H1 (cell line): ENCODE data around the gene PCCA. TPM values are rescaled to one million over a fixed set of nuclear protein-coding genes. Genes with fewer than 3 reads are reported as not detected.

Source experiments
- CTCF ChIA-PET: fragments of 300-600 bp; sonication (Branson Sonifier 250); formaldehyde crosslinking; loops from one replicate; lab custom pipeline; 2021; ENCODE audit not compliant: partially characterized antibody; lab: Charles Lee
- POLR2A ChIA-PET: fragments of 300-600 bp; sonication (Branson Sonifier 250); formaldehyde crosslinking; loops from one replicate; lab custom pipeline; 2021; ENCODE audit warnings: inconsistent platforms; ENCODE audit not compliant: partially characterized antibody; lab: Charles Lee
- DNase-seq, 2 experiments: peaks; one replicate each; pipeline versions ENCODE4 v3.0.0 to v3.0.0-alpha.2; 2010 to 2022; ENCODE audit warnings: low spot score in 2 of 2, low read depth in 1 of 2, mixed read lengths in 1 of 2
- FAIRE-seq: peaks from 2 replicates; lab custom pipeline; 2011; peaks lifted over from hg19 to GRCh38; lab: Jason Lieb, UNC
- H2AFZ ChIP-seq: 2 replicates; pipeline ENCODE4 v1.8.1; 2012; ENCODE audit warnings: low read length, inconsistent platforms
- H2AK5ac ChIP-seq: 2 replicates; pipeline ENCODE4 v1.6.1; 2013; ENCODE audit warnings: low read depth, low read length
- H2BK120ac ChIP-seq: replicated peaks from 2 replicates; pipeline ENCODE3; 2013; ENCODE audit warnings: low read depth, low read length, inconsistent platforms
- H2BK12ac ChIP-seq: 2 replicates; pipeline ENCODE4 v1.6.1; 2013; ENCODE audit warnings: low read depth, low read length
- H2BK15ac ChIP-seq: 2 replicates; pipeline ENCODE4 v1.6.1; 2013; ENCODE audit warnings: low read length
- H2BK20ac ChIP-seq: 2 replicates; pipeline ENCODE4 v1.6.1; 2013; ENCODE audit warnings: low read length
- H2BK5ac ChIP-seq: 2 replicates; pipeline ENCODE4 v1.6.1; 2013; ENCODE audit warnings: low read depth, low read length
- H3K14ac ChIP-seq: 2 replicates; pipeline ENCODE4 v1.6.1; 2013; ENCODE audit warnings: inconsistent platforms; ENCODE audit not compliant: insufficient read length
- H3K18ac ChIP-seq: 2 replicates; pipeline ENCODE4 v1.6.1; 2013; ENCODE audit warnings: low read length; ENCODE audit errors: extremely low read depth
- H3K23ac ChIP-seq: 2 replicates; pipeline ENCODE4 v1.6.1; 2013; ENCODE audit warnings: inconsistent platforms; ENCODE audit not compliant: insufficient read length
- H3K23me2 ChIP-seq: 2 replicates; pipeline ENCODE4 v1.6.1; 2013; ENCODE audit warnings: low read depth, low read length
- H3K27ac ChIP-seq: 2 replicates; pipeline ENCODE4 v1.6.1; 2011; ENCODE audit warnings: low read depth, low read length, inconsistent platforms
- H3K27me3 ChIP-seq, 4 experiments: replicated peaks in 1 of 4; 1 replicate in 1 of 4; 2 replicates in 3 of 4; pipeline versions ENCODE4 v1.6.1 to v1.8.1; 2011 to 2013; ENCODE audit warnings: low read length in 3 of 4, mild to moderate bottlenecking in 3 of 4, inconsistent platforms in 2 of 4, mixed read lengths in 2 of 4, moderate library complexity in 1 of 4; ENCODE audit not compliant: control insufficient read depth in 3 of 4, insufficient read depth in 3 of 4; ENCODE audit errors: extremely low read depth in 1 of 4
- H3K36me3 ChIP-seq, 4 experiments: 2 replicates each; pipeline versions ENCODE4 v1.6.1 to v1.8.1; 2011 to 2013; ENCODE audit warnings: mild to moderate bottlenecking in 4 of 4, low read length in 3 of 4, moderate library complexity in 2 of 4, control low read depth in 1 of 4, inconsistent platforms in 1 of 4; ENCODE audit not compliant: insufficient read depth in 4 of 4, control insufficient read depth in 2 of 4
- H3K4ac ChIP-seq: replicated peaks from 2 replicates; pipeline ENCODE3; 2013; ENCODE audit warnings: low read length, low read depth, mixed read lengths, inconsistent platforms; ENCODE audit not compliant: insufficient read length
- H3K4me1 ChIP-seq, 4 experiments: replicated peaks in 1 of 4; 1 replicate in 1 of 4; 2 replicates in 3 of 4; pipeline versions ENCODE4 v1.6.1 to v1.8.1; 2011 to 2013; ENCODE audit warnings: low read length in 3 of 4, inconsistent platforms in 2 of 4, mixed read lengths in 1 of 4; ENCODE audit not compliant: insufficient read depth in 4 of 4, control insufficient read depth in 3 of 4
- H3K4me2 ChIP-seq, 2 experiments: 2 replicates each; pipeline versions ENCODE4 v1.6.1 to v1.8.1; 2011 to 2013; ENCODE audit warnings: low read depth in 2 of 2, low read length in 2 of 2, control low read depth in 1 of 2, inconsistent platforms in 1 of 2, mild to moderate bottlenecking in 1 of 2; ENCODE audit not compliant: insufficient read depth in 1 of 2
- H3K4me3 ChIP-seq, 4 experiments: fragments of 200-600, 300-600 bp in 1 of 4; sonication (generic), shearing (Covaris generic), sonication (Bioruptor Twin) in 1 of 4; 2 replicates each; pipeline versions ENCODE4 v1.5.1 to v1.8.1; 2011 to 2016; ENCODE audit warnings: low read length in 4 of 4, low read depth in 3 of 4, control low read depth in 2 of 4, inconsistent platforms in 2 of 4, mild to moderate bottlenecking in 2 of 4, mixed read lengths in 1 of 4, moderate library complexity in 1 of 4; ENCODE audit not compliant: insufficient read depth in 2 of 4; ENCODE audit errors: extremely low read depth in 1 of 4
- H3K56ac ChIP-seq: replicated peaks from 2 replicates; pipeline ENCODE3; 2013; ENCODE audit warnings: low read depth, mild to moderate bottlenecking, mixed read lengths, low read length, inconsistent platforms; ENCODE audit not compliant: insufficient read length
- H3K79me1 ChIP-seq: 2 replicates; pipeline ENCODE4 v1.6.1; 2013; ENCODE audit warnings: low read depth, low read length, control low read depth
- H3K79me2 ChIP-seq, 2 experiments: 2 replicates each; pipeline versions ENCODE4 v1.6.1 to v1.8.1; 2012 to 2013; ENCODE audit warnings: low read length in 2 of 2, mild to moderate bottlenecking in 2 of 2, inconsistent platforms in 1 of 2; ENCODE audit not compliant: insufficient read depth in 2 of 2, control insufficient read depth in 1 of 2
- H3K9ac ChIP-seq, 4 experiments: replicated peaks in 1 of 4; 1 replicate in 1 of 4; 2 replicates in 3 of 4; pipeline versions ENCODE4 v1.6.1 to v1.8.1; 2011 to 2013; ENCODE audit warnings: low read depth in 3 of 4, low read length in 3 of 4, control low read depth in 2 of 4, mild to moderate bottlenecking in 2 of 4, moderate library complexity in 2 of 4, inconsistent platforms in 1 of 4; ENCODE audit errors: extremely low read depth in 1 of 4
- H3K9me3 ChIP-seq, 2 experiments: 2 replicates each; pipeline versions ENCODE4 v1.6.1 to v1.8.1; 2012 to 2013; ENCODE audit warnings: mild to moderate bottlenecking in 2 of 2, moderate library complexity in 2 of 2, control low read depth in 1 of 2, inconsistent platforms in 1 of 2, low read depth in 1 of 2, low read length in 1 of 2, mixed read lengths in 1 of 2; ENCODE audit not compliant: insufficient read depth in 2 of 2
- H4K20me1 ChIP-seq, 2 experiments: replicated peaks in 1 of 2; 2 replicates each; pipeline versions ENCODE3 to v1.8.1; 2011 to 2013; ENCODE audit warnings: inconsistent platforms in 2 of 2, low read length in 2 of 2, mild to moderate bottlenecking in 1 of 2; ENCODE audit not compliant: insufficient read depth in 2 of 2, control insufficient read depth in 1 of 2
- H4K5ac ChIP-seq: 2 replicates; pipeline ENCODE4 v1.6.1; 2013; ENCODE audit warnings: low read length, low read depth, mixed read lengths, inconsistent platforms; ENCODE audit not compliant: insufficient read length
- H4K8ac ChIP-seq: 2 replicates; pipeline ENCODE4 v1.8.0; 2013; ENCODE audit warnings: mild to moderate bottlenecking, moderate library complexity, low read length, inconsistent platforms; ENCODE audit not compliant: insufficient read depth; ENCODE audit errors: extremely low read depth
- H4K91ac ChIP-seq: replicated peaks from 2 replicates; pipeline ENCODE3; 2013; ENCODE audit warnings: low read length, mixed read lengths, inconsistent platforms; ENCODE audit not compliant: insufficient read length
- ATF2 ChIP-seq: IDR thresholded peaks from 2 replicates; pipeline ENCODE4 v1.6.1; 2012; ENCODE audit warnings: low read length, inconsistent platforms
- BACH1 ChIP-seq: IDR thresholded peaks from 2 replicates; pipeline ENCODE4 v1.6.1; 2012; ENCODE audit warnings: low read length, improper control_type of control experiment
- CBX5 ChIP-seq: fragments of 300-800, 300-1000 bp; sonication (generic); IDR thresholded peaks from 2 replicates; pipeline ENCODE4 v1.7.1; 2016; ENCODE audit warnings: antibody characterized with exemption, low read length, low read depth
- KDM5A ChIP-seq: fragments of 200-600 bp; IDR thresholded peaks from 2 replicates; pipeline ENCODE4 v1.7.1; 2012; ENCODE audit warnings: mild to moderate bottlenecking, low read length, inconsistent platforms, mixed read lengths
- SIX5 ChIP-seq: IDR thresholded peaks from 2 replicates; pipeline ENCODE4 v1.6.1; 2011; ENCODE audit warnings: mild to moderate bottlenecking, low read depth, low read length
- TCF12 ChIP-seq: IDR thresholded peaks from 2 replicates; pipeline ENCODE4 v1.6.1; 2011; ENCODE audit warnings: low read depth, mild to moderate bottlenecking, low read length
- WGBS, 2 experiments: shearing (Covaris generic) in 1 of 2; methylation state at CpG; one replicate each; pipeline versions ENCODE4 v1.1.6 to v1.1.7; 2013 to 2015; ENCODE audit warnings: low lambda C conversion rate in 2 of 2, mixed read lengths in 2 of 2, inconsistent platforms in 1 of 2, low coverage in 1 of 2, missing lambda C conversion rate in 1 of 2; ENCODE audit not compliant: insufficient replicate concordance in 2 of 2, insufficient coverage in 1 of 2, insufficient read length in 1 of 2; ENCODE audit errors: extremely low coverage in 1 of 2, missing lambda C conversion rate in 1 of 2; 5-methylcytosine and 5-hydroxymethylcytosine counted together
- polyA plus RNA-seq, 7 experiments: library from polyadenylated mRNA; depleted of rRNA in 3 of 7; stranded (reverse) in 5 of 7; unstranded in 2 of 7; fragments of >200 nt in 5 of 7; fragments of 200-250 nt in 2 of 7; gene quantifications; 1 replicate in 5 of 7; 2 replicates in 1 of 7; 4 replicates in 1 of 7; pipeline versions ENCODE4 v1.2.1 to v1.2.3, GENCODE V29; 2011 to 2013; ENCODE audit warnings: missing spikeins in 2 of 7, mixed read lengths in 2 of 7
- total RNA-seq: library from RNA; stranded (reverse); fragmentation: NEBNext Ultra II Directional; extraction: Animal tissue kit (Norgen Biotek cat#: 25700); gene quantifications from 2 replicates; pipeline ENCODE4 v1.2.1, GENCODE V29; 2021
- TF ChIP-seq, protein P1 (sequence below): IDR thresholded peaks from 2 replicates; pipeline ENCODE4 v1.6.1; 2012; ENCODE audit warnings: inconsistent platforms
- TF ChIP-seq, protein P2 (sequence below): IDR thresholded peaks from 2 replicates; pipeline ENCODE4 v1.6.1; 2012; ENCODE audit warnings: inconsistent platforms
- TF ChIP-seq, protein P3 (sequence below), 3 experiments: IDR thresholded peaks; 1 replicate in 2 of 3; 2 replicates in 1 of 3; pipeline versions ENCODE4 v1.5.1 to v1.6.1; 2011; ENCODE audit warnings: low read length in 3 of 3, mild to moderate bottlenecking in 3 of 3, inconsistent platforms in 2 of 3, low read depth in 1 of 3, moderate library complexity in 1 of 3; ENCODE audit not compliant: insufficient read depth in 1 of 3; ENCODE audit errors: control extremely low read depth in 1 of 3

Gene PCCA
- total and polyA plus RNA-seq, 2 of the 8 experiments (the other 6 are each of a cell fraction or from before 2014, with no cell fraction given): 18.4 to 49.8 TPM

DNA sequence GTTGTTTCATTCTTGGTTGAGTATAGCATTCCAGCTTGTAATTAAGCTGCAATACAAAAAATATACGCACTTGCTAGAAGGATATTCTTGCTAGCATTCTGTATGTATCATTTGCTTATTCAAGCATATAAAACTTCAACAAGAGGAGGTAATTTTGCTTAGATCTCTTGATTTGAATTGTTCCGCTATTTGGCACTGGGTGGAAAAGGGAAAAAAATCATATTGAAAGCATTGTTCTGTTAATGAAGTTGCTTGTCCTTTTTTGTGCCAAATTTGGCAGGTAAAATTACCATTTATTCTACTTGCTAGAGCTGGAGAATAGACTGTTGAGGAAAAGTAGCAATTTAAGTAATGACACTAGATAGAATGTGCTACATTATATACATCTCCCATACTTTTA, 309.5 kb downstream of the PCCA start:
- ChIA-PET CTCF (interaction anchor here (0.6 to 3.0 kb wide), 7 partner anchors 12 to 463 kb away, joined by 3 to 19 read pairs (median 3); no protein-coding TSS in a partner anchor), POLR2A (interaction anchor here (0.6 kb wide), 1 partner anchor 500 kb away, joined by 4 read pairs; no protein-coding TSS in a partner anchor)
- Histone ChIP-seq H3K23me2 (no peaks in the 10 kb centered on the region), H3K18ac (no peak overlapping the region), H3K4me3 (no peak overlapping the region), H4K20me1 (no peaks in the 10 kb centered on the region), H3K56ac (no peak overlapping the region), H3K79me1 (no peaks in the 10 kb centered on the region), H4K5ac (no peak overlapping the region), H3K27me3 (no peaks in the 10 kb centered on the region), H4K8ac (no peak overlapping the region), H3K9me3 (no peaks in the 10 kb centered on the region), H3K4me2 (no peak overlapping the region), H3K14ac (no peak overlapping the region), H3K36me3 (peaks cover 0 to 5% (median under 1%) of the 10 kb centered on the region in 4 experiments; a peak in 1 of 8 replicates), H3K79me2 (no peaks in the 10 kb centered on the region), H2AFZ (no peak overlapping the region), H3K27ac (no peak overlapping the region), H3K9ac (peak overlapping the region in 1 of 4 experiments; percentile 8; a peak in 1 of 7 replicates), H2BK5ac (no peak overlapping the region), H4K91ac (no peak overlapping the region), H3K4me1 (peaks cover 2 to 5% (median 3%) of the 10 kb centered on the region in 4 experiments; a peak in 5 of 7 replicates), H2BK120ac (no peak overlapping the region), H3K23ac (no peak overlapping the region), H3K4ac (no peak overlapping the region), H2AK5ac (no peak overlapping the region), H2BK20ac (no peak overlapping the region), H2BK12ac (no peak overlapping the region), H2BK15ac (no peak overlapping the region)
- WGBS, 2 experiments: 91% methylated on average over 2 of the region's 2 CpGs; no CpG with 5 or more reads in 1 of the 2 experiments
- DNase-seq: no peak
- FAIRE-seq: no peak
- TF ChIP-seq, protein P1, sequence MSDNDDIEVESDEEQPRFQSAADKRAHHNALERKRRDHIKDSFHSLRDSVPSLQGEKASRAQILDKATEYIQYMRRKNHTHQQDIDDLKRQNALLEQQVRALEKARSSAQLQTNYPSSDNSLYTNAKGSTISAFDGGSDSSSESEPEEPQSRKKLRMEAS: no peak
- TF ChIP-seq CBX5 (no peak), BACH1 (no peak), KDM5A (no peak), SIX5 (no peak), TCF12 (no peak), ATF2 (no peak)
- TF ChIP-seq, protein P2, sequence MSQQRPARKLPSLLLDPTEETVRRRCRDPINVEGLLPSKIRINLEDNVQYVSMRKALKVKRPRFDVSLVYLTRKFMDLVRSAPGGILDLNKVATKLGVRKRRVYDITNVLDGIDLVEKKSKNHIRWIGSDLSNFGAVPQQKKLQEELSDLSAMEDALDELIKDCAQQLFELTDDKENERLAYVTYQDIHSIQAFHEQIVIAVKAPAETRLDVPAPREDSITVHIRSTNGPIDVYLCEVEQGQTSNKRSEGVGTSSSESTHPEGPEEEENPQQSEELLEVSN: no peak
- TF ChIP-seq, protein P3, sequence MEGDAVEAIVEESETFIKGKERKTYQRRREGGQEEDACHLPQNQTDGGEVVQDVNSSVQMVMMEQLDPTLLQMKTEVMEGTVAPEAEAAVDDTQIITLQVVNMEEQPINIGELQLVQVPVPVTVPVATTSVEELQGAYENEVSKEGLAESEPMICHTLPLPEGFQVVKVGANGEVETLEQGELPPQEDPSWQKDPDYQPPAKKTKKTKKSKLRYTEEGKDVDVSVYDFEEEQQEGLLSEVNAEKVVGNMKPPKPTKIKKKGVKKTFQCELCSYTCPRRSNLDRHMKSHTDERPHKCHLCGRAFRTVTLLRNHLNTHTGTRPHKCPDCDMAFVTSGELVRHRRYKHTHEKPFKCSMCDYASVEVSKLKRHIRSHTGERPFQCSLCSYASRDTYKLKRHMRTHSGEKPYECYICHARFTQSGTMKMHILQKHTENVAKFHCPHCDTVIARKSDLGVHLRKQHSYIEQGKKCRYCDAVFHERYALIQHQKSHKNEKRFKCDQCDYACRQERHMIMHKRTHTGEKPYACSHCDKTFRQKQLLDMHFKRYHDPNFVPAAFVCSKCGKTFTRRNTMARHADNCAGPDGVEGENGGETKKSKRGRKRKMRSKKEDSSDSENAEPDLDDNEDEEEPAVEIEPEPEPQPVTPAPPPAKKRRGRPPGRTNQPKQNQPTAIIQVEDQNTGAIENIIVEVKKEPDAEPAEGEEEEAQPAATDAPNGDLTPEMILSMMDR (IDR thresholded peaks at IDR 0.05; ENCODE audit: control extremely low read depth in 1 of 3, insufficient read depth in 1 of 3, low read depth in 1 of 3, low read length in 3 of 3): no peak
